IPS-NIHi11 (cell line): Measurements from ENCODE around the gene HMHB1.
"Not testable (repeated sequence)": the region's sequence is repeated elsewhere in the genome, so short reads cannot be mapped to it uniquely, and the experiment has no call there.

Source experiments
- DNase-seq: peaks from one replicate; pipeline ENCODE4 v3.0.0; 2012; ENCODE audit warnings: mixed read lengths, low spot score

Gene HMHB1

DNA sequence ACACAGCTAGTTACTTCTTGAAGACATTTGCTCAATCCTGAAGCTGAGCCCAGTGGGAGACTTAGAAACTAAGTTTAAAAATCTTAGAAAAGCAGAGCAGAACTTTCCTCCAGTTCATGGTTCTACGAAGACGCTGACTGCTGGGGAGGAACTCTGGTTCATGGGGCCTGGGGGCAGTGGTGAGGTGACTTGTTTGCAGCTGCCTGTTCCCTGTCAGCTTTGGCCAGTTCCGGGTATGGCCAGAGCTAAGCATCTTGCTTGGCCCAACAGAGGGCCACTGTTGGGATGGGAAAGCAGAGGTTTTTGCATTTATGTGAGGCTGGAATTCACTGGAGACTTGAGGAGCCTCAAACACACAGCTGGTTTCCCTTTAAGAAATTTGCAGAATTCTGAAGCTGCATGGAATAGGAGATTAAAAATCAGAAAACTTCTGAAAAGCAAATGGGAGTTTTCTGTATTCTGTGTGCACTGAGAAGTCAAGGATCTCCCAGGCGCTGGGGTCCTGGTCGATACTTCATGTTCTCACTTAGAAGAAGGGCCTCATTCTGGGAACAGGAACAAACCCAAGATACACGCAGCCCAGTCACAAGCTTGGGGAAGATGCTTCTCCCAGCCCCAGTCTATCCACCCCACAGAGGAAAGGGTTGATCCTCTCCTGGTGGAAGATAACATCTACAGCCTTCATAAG, 10.6 kb upstream of the HMHB1 start:
- DNase-seq = no peak

DNA sequence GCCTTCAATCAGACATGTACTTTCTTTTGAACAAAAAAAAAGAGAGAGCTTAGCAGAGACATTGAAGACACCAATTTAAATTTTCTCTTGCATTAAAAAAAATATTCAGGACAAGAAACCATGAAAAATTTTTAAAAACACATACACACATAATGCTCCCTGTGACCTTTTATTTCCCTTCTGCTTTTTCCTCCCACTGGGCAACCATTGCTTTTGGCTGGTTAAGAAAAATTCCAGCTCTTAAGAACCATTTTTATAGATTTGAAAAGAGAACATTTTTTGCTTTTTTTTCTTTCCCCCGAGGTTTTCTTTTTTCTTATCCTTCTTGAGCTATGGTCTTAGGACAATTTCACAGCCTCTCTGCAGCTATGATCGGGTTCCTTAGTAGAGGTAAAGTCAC, 6.1 kb upstream of the HMHB1 start:
- no peak for DNase-seq

DNA sequence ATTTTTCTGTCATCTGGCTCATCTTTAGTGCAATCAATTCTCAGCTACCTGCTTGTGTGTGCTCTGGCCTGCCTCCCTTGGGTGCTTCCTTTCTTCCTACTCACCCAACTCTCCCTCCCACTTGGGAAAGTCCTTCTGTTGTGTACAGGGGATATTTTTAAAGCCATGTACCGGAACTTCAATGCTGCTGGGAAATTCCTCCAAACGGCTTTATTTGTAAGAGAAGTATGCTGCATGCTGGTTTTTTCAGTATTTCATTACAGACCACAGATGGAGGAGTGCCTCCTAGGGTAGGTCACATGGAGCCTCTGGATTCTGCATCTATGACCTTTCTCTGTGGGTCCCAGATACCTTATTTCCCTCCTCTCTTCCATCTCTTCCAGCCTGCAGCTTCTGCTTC, 5.4 kb upstream of the HMHB1 start:
- no peak for DNase-seq

DNA sequence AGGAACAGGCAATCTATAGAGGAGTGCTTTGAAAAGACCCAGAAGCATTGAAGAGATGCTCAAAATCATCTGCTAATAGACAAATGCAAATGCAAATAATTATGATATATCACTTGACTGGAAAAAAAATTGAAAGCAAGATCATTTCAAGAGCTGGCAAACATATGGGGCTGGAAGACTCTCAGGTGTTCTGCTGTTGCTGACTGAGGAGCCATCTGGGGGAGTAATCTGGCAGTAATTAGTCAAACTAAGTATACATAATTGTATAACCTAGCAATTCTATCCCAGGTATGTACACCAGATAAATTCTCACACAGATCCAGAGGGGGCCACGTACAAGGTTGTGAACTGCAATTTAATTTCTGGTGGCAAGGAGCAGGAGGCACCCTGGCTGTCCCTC, 4.6 kb upstream of the HMHB1 start:
- DNase-seq = no peak

DNA sequence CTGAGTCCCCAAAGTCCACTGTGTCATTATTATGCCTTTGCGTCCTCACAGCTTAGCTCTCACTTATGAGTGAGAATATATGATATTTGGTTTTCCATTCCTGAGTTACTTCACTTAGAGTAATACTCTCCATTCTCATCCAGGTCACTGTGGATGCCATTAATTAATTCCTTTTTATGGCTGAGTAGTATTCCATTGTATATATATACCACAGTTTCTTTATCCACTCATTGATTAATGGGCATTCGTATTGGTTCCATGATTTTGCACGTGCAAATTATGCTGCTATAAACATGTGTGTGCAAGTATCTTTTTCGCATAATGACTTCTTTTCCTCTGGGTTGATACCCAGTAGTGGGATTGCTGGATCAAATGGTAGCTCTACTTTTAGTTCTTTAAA, 4.4 kb downstream of the HMHB1 start:
- not testable (repeated sequence) for DNase-seq

DNA sequence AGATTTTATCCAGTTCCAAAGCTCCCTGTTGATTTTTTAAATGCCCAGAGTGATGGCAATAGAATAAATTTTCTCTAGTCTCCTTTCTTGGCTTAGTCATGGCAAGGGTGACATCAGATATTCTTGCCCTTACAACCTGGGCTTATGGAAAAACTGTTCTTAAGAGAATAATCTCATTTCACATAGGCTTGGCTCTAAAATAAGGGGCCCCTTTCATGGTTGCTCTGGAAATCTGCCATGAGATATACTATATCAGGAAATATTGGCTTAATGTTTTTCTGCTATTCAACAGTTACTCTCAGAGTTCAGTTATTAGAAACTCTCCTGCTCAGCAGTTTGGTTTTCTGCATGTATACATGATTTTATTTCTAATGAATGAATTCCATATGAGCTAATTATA, 7.8 kb downstream of the HMHB1 start:
- DNase-seq = no peak

DNA sequence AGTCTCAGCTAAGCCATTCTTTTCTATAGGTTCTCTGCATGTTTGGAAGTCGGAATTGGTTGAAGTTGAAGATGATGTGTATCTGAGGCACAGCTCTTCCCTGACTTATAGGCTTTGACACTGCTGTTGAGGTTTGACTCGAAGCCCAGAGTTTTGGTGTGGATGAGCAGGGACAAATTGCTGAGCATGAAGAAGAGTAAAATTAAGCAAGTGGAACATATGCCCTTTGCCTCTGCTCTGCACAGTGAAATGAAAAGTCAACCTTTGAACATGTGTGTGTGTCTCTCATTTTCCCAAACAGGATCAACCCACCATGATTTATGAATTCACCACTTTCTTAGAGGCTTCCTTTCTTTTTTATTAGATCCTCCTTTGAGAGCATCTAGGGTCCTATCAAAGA, 8.5 kb downstream of the HMHB1 start:
- no peak for DNase-seq

DNA sequence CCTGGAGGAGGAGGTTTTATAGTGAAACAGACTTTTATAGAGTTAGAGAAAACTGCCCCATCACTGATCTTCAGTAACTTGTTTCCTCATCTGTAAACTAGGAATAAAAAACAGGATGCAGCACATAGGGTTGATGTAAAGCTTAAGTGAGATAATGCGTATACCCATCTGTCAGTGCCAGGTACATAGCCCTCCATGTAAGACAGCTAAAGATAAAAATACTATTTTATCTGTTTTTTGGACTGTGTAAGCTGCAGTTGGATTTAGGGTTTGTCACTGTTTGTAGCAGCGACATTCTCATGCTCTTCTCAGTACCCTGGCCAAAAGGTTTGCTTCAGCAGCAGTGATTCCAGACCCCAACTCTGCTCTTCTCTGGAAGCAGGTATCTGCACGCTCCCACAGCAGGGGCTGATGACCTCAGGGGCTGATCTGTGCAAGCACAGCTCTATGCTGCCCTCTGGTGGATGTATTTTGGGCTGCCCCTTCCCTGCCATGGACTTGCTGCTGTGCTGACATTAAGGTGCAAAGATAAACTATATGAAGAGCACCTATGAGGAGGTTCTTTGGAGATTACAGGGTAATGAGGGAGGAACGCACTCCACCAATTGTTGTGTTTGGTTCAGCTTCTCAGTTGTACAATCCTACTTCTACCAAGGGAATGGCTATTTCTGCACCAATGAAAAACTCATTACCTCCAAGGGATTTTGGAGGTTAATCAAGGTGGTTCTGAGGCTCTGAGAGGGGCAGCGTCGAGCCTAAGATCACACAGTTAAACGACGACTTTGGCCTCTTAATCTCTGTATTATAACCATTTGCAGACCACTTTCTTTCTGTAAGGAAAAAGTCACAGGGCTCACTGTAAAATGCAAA, 13.1 kb downstream of the HMHB1 start:
- peak; percentile 85 for DNase-seq

DNA sequence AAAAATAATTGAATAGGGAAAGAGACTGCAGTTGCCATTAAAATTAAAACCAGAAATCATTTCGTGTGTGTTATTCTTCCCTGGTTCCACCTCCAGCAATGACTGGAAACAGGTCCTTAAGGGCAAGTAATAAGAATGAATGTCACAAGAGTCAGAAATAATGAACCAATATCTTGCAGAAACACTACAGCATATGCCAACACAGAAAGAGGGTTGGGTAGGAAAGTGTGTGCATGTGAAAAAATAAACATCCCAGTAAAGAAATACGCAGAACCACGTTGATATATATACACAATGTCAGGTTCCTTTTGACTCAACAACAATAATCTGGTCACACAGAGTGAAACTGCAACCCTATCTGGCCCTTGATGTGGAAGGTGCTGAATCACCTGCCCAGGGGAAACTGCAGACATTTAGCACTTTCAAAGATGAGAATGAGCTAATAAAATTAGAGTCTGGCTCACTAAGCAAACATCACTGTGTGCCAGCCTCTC, 15.0 kb downstream of the HMHB1 start:
- no peak for DNase-seq

DNA sequence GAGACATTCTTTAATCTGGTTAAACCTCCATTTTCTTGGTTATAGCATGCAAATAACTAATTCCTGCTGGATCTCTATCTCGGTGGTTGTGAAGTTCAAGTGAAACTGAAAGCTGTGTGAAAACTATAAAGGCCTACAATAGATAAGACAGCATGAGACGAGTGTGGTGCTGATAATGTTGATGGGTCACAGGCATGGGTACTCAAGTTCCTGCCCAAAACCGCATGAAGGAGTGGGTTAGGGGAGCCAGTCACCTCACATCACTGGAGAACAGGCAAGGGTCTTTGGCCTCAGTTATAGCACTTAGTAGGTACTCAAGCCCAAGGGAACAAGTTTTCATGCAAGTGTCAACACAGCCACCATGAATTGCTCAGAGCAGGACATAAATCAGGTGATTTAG, 16.7 kb downstream of the HMHB1 start:
- DNase-seq = no peak

DNA sequence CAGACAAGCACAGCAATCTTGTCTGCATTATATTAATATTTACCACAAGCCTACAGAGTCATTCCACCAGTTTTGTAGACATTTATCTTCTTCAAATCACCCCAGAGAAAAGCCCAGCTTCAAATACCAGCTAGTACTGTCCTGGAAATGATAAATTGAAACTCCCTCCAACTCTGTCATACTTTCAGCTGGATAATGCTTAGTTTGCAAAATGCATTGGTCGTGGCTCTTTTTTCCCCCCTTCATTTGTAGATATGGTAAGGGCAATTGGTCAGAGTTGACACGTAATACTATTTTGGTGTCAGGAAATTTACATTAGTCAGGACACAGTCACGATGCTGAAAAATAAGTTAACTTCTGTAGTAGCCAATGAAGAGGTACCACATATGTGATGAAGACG, 21.2 kb downstream of the HMHB1 start:
- no peak for DNase-seq

DNA sequence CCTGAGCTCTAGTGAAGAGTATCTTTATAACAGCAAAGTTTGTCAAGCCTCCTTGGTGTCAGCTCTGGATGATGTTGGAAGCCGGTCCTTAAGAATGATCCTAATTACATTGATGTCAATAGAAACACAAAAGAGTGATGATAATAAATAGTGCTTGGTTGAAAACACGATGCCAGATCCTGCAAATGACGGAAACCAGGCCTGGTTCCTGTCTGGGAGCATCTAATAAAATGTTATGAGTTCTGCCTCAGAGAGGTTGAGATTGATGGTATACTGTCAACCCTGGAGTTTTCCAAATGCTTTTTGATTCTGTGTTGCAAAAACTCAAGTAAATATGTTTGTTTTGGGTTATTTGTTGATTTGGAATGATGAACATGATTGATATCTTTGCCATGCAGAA, 23.3 kb downstream of the HMHB1 start:
- no peak for DNase-seq

DNA sequence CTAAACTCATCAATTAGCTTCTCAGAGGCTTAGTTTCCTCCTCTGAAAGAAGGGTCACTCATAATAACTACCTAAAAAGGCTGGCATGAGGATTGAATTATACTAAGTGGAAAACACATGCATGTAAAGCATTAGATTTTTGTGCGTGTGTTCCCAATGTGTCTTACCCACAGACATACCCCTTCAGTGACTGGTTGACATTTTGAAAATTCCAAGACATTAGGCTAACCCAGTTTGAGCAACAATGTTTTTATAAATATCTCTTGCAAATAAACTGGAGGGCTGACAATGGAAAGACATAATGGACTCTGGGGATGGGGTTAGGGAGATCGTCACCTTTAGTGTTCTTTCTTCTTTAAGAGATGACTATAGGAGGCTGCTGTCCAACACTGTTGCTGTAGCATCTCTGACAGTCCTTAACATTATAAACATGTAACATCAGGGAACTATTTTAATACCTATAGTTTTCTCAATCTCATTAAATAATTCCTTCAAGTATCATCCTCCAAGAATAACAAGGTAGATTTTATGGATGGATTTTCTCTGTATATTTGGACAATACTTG, 24.3 kb downstream of the HMHB1 start:
- no peak for DNase-seq

DNA sequence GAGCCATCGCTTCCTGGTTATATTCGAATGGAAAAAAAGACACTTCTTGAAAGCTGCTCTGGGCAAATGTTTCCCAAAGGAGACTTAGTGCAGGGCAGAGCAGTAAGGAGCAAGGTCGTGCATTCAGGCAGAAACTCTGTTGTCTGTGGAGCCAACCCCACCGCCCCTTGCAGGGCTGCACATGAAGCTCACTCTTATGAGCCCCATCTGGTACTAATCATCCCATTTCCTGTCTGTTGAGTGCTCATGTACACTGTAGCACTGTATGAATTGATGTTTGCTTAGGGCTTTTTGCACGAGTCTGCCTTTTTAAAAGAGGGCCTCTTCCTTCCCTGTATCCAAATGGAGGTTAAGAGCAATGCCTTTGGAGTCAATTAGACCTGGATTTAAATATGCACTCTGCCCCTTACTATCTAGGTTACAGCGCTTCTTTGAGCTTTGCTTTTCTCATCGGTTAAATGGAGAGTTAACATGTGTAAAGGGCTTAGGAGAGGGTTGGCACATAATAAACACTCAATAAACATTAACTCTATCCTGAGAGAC, 25.4 kb downstream of the HMHB1 start:
- no peak for DNase-seq

DNA sequence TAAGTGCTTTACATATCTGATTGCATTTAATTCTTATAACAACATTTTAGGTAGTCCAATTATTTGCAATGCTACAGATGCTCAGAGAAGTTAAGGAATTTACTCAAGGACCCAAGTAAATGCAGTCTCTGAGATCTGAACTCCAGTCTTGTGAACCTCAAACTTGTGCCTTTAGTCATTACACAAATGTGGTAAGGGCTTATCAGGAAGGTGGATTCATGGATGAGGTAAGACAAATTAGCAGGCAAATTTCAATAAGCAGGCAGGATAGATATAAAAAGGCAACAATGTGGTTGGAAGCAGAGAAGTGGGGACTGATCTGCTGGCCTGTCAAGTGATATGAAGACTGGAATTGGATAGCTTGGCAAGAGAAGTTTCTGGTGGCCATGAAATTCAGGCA, 29.5 kb downstream of the HMHB1 start:
- no peak for DNase-seq

DNA sequence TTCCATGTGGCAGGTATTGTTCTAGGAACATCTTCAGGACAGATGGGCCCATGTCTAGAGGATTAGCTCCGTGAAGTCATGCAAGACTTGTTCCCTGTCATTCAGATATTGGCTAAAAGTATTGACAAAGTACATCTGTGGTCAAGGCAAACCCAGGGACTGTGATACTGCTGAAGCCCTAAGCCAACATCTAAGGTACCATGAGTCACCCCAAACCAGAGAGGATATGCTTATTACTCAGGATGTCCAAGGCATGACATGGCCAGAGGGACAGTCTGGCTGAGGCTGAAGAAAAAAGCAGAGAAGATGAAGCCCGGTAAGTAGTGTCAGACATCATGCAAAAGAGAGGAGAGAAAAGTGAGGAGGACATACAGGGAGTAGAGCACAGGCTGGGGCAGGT, 31.0 kb downstream of the HMHB1 start:
- no peak for DNase-seq

DNA sequence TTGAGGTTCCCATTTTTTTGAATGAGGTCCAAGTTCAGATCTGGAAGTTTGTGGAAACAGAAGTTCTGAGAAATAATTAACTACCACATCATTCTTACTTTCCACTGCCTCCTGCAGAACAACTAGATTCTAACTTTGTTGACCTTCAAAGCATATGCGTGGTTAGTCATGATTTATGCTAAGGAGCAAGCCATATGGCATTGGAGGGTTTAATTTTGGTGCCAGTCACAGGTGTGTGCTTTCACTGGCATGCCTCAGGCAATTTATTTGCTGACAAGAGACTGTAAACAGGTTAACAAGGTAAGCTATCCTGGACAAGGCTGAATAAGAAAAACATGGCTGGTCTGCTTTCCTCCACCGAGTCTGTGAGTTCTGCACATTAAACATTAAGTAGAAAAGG, 31.5 kb downstream of the HMHB1 start:
- DNase-seq = no peak

DNA sequence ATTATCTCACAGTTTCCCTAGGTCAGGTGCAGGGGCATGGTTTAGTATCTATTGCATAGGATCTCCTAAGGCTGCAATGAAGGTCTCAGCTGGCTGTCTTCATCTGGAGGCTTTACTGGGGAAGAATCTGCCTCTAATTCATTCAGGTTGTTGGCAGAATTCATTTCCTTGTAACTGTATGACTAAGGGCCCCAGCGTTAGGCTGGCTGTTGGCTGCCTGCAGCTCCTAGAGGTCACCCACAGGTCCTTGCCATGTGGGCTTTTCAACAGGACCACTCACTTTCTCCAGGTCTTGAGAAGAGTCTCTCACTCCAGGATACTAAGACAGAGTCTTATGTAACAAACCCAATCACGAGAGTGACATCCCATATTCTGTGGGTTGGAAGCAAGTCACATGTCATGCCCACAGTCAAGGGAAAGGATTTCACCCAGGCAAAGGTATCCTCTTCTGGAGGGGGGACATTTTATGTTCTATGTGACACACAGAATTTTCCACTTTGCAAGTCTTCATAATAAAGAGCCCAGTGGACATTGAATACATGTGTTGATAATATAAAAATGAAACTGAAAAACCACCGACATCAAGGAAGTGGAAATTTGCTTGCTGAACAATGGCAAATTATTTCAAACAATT, 38.2 kb downstream of the HMHB1 start:
- no peak for DNase-seq

DNA sequence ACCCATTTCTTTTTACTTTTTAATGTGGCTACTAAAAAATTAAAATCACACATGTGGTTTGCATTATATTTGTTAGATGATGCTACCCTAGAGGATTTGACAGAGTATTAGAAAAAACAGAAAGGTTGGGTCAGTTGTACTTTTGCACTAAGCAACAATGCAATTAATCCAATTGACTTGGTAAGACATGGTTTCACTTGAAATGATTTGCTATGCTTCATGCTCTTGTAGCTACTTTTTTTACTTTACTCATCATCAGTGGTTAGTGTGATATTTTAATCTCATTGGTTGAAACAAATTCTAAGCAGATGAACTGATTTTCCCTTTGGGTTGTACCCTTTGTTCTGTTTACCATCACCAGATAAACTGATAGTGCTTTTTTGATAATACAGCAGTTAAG, 39.4 kb downstream of the HMHB1 start:
- no peak for DNase-seq

DNA sequence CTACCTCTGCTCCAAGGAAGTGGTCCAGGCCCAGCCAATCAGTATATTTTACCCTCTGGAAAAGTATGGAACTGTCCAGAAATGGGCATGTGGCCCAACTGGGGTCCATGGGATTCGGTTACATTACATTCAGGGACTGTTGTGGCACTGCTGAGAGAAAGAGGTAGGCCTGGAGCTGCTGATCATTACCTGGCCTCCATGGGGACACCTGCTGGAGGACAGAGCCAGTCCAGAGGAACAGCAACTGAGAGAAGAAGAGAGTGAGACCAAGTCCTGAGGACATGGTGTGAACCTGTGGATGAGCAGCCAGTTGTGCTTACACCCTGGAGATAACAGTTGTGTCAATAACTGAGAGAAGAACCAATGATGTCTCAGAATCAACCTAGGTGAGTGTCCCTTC, 48.2 kb downstream of the HMHB1 start:
- no peak for DNase-seq

DNA sequence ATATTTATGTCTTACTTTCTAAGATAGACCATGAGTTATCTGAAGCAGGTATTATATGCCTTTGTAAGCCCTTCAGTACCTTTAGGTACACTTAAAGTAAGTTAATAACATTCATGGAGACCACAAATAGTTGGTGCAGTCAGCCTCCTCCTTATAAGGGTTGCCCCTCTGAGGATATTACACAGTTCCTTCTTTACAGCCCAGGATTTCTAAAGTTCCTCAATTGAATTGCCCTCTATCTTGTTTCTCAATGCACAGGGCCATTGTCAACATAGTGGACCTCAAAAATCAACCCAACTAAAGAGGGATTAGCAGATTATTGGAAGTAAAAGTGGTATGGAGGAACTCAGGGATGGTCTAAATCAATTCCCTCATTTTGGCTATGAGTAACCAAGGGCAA, 50.3 kb downstream of the HMHB1 start:
- no peak for DNase-seq

DNA sequence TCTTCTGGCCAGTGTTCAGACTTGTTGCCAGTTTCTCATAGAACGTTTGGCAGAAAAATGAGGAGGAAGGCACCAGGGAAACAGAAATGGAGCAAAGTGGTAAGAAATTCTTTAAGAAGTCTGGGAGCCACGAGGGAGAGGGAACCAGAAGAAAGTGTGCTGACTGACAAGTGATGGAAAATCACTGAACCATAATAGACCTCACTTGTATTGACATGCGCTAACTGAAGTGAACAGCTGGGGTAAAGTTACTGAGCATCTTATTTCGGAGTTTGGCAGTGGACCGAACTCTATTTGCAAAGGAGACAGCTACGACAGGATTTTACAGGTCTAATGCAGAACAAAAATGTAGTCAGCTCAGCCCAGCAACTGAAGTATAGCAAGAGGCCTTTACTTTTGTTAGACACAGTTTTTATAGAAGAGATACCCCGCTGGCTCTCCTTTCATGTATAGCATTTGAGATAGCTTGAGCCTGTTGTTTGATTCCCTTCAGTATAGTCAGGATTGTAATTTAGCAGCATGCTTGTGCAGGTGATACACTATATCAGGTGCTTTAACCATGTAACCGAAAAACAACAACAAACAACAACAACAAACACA, 53.6 kb downstream of the HMHB1 start:
- DNase-seq = no peak
